ENCODE measurements around the gene FCHO1.
A peak's percentile ranks its signal among the peaks of the same experiment; 100 is the strongest.
"Not testable (repeated sequence)": the region's sequence is repeated elsewhere in the genome, so short reads cannot be mapped to it uniquely, and the experiment has no call there.

FCHO1 gene

DNA sequence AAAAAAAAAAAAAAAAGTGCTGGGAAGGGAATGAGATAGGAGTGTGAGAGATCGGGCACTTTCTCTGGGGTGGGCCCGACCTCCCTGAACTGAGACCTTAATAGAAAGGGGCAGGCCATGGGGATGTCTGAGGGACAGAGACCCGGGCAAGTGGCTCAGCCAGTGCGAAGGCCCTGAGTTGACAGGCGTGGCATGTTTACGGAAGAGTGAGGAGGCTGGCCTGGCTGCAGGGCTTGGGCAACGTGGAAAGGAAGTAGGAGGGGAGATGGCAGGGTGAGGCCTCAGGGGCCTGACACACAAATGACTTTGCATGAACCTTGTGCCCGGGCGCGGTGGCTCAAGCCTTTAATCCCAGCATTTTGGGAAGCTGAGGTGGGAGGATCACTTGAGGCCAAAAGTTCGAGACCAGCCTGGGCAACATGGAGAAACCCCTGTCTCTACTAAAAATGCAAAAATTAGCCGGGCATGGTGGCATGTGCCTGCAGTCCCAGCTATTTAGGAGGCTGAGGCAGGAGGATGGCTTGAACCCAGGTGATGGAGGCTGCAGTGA, 13.9 kb downstream of the FCHO1 start:
- no peak for DNase-seq

DNA sequence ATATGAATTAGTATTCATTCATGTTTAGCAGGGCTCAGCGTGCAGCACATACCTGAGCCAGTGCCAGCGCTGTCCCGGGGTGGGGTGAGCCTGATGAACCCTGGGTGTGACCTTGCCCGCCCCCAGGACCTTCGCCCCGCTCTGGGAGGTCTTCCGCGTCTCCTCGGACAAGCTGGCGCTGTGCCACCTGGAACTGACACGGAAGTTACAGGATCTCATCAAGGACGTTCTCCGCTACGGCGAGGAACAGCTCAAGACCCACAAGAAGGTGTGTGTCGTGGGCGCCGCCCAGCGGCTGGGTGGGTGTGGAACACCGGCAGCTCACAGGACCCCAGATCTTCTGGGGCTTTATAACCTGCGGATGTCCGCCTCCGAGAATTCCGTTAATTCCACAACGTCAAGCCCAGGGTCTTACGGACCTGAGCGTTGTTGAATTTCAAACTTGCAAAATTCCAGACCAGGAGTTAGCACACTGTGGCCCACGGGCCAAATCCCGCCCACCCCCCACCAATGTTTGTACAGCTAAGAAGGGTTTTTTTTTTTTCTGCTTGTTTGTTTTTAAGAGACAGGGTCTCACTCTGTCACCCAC, 15.4 kb downstream of the FCHO1 start:
- DNase-seq, result peak; percentile 54 to 85

DNA sequence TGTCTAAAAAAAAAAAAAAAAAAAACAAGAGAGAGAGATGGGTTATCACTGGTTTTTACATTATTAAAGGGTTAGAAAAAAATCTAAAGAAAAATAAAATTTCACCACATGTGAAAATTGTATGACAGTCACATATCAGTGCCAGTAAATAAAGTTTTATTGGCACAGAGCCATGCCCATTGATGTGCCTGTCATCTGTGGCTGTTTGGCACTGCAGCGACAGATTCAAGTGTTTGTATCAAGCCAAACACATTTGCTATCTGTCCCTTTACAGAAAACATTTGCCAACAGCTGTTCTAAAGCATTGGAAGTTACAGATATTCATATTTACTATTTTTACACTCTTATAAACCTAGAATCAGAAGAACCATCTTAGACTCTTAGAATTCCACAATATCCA, 16.3 kb downstream of the FCHO1 start:
- no peak for DNase-seq

DNA sequence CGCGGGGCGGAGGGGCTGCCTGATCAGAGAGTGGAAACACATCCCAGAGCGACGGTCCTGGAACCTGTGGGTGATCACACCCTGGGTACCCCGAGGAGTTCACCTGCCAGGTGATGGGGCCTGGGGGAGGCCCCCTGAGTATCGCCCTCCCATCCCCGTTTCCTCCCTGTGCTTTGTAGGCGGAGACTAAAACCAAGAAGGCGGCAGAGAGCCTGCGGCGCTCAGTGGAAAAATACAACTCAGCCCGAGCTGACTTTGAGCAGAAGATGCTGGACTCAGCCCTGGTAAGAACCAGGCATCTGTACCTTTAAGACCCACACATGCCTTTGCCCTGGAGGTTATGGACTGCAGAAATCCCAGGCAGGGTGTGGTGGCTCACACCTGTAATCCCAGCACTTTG, 19.3 kb downstream of the FCHO1 start:
- DNase-seq, result no peak

DNA sequence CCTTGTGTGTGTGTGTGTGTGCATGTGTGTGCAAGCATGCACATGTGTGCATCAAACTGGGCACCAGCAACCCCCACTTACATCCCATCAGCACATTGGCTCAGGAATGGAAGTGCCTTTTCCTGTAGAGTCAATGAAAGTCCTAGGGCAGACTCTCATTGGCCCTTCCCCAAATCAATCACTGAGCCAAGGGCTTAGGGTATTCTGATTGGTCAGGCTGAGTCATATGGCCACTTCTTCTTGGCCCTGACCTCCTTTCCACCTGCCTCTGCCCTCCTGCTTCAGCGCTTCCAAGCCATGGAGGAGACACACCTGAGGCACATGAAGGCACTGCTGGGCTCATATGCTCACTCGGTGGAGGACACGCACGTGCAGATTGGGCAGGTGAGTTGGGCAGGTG, 20.9 kb downstream of the FCHO1 start:
- peak in 1 of 2 experiments; percentile 32 for DNase-seq

DNA sequence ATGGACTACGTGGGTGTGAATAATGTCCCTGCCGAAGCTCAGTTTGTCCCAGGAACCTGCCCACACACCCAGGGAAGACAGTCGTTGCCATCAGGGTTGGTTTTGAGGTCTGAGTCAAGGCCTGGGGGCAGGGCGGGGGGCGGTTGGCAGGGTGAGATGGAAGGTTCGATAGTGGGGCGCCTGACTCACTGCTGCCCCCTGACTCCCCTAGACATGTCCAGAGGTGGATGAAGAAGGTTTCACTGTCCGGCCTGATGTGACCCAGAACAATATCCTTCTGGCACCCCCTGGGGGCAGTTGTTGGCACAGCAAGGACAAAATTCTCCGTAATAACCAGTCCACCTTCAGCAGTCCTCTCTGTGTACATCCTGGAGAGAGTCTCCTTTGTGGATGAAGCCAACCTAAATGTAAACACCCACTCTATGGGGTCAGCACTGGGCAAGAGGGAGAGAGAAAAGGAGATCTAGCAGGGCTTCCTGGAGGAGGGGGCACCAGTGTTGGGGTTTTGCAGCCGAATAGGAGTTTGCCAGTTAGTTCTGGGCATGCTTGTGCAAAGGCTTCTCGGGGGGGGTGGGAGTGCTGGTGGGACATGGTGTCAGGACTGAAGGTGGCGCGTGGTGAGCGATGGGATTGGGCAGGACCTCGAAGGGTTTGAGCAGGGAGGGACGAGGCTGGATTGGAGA, 24.1 kb downstream of the FCHO1 start:
- DNase-seq, result no peak

DNA sequence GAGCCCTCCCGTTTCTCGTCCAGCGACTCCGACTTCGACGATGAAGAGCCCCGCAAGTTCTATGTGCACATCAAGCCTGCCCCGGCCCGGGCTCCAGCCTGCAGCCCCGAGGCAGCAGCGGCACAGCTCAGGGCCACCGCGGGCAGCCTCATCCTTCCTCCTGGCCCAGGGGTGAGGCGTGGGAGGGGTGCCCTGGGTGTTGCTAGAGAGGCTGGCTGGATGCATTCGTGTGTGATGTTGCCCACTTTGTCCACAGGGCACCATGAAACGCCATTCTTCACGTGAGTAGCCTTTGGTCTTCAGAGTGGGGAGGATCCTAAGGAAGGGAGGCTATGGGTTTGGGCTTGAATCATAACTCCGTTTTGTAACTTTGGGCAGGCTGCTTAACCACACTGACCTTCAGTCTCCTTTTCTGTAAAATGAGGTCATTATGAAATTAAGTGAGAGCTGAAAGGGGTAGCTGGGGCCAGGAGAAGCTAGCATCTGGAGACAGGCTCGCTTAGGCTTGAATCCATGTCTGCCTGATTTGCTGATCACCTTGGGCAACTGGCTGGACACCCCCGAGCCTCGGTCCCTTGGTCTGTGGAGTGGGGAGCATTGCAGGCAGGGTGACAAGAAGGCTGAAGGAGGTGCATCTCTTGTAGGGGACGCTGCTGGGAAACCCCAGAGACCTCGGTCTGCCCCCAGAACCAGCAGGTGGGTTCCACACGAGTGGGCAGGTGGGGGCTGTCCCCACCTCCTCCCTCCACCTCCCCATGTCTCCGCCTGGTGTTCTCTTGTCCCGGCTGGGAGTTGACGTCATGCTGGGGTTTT, 24.9 kb downstream of the FCHO1 start:
- no peak for DNase-seq

DNA sequence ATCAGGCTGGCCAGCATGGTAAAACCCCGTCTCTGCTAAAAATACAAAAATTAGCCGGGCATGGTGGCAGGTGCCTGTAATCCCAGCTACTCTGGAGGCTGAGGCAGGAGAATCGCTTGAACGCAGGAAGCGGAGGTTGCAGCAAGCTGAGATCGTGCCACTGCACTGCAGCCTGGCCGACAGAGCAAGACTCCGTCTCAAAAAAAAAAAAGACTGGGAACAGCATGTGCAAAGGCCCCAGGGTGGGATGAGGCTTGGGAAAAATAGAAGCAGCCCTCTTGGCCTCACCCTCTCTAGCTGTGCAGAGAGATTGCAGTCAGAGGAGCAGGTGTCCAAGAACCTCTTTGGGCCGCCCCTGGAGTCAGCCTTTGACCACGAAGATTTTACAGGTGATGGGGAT, 26.6 kb downstream of the FCHO1 start:
- not testable (repeated sequence) for DNase-seq

DNA sequence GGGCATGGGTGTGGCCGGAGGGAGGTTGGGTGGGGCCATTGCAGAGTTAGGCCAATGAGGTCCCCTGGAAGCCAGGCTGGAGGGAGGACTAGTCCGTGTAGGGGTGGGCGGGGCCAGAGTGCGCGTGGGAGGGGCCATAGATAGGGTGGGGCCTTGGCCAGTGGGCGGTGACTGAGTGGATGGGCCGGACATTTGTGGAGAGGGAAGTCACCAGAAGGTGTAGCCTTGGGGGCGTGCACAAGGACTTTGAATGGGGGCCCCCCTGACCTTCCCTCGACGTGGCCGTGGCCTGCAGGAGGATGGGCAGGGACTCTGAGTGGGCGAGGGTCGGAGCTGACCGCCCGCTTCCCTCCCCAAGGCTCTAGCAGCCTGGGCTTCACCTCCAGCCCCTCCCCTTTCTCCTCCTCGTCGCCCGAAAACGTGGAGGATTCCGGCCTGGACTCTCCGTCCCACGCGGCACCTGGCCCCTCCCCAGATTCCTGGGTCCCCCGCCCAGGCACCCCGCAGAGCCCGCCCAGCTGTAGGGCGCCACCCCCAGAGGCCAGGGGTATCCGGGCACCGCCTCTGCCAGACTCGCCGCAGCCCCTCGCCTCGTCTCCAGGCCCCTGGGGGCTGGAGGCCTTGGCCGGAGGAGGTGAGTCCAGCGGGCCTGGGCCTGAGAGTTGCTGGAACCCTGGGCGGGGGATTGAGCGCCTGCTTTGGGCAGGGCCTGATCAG, 27.1 kb downstream of the FCHO1 start:
- no peak for DNase-seq

DNA sequence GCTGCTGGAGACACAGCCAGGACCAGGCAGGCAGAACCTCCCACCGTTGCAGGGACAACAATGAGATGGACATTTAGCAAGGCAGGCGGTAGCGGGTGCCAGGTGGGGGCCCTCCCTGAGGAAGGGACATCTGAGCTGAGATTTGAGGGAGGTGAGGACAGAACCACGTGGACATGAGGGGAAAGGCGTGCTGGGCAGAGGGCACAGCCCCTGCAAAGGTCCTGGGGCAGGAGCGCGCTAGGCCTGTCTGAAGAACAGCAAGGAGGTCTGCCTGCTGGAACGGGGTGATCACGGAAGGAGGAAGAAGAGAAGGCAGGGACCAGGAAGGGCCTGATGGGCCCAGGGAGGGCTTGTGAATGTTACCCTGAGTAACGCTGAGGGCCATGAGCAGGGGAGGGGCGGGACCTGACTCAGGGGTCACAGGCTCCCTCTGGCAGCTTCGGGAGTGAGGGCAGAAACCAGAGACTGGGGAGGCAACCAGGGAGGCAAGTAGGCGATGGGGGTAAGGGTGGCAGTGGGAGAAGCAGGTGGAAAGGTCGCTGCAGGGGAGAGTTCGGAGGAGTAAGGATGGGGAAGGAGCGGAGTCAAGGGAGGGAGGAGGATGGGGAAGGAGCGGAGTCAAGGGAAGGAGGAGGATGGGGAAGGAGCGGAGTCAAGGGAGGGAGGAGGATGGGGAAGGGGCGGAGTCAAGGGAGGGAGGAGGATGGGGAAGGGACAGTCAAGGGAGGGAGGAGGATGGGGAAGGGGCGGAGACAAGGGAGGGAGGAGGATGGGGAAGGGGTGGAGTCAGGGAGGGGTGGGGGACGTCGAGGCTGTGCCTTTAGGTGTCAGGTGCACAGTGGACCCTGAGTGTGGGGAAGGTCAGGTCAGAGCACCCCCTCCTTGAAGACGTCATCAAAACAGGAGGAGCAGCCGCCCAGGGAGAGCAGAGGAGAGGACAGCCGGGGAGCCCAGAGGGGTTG, 28.0 kb downstream of the FCHO1 start:
- no peak for DNase-seq

DNA sequence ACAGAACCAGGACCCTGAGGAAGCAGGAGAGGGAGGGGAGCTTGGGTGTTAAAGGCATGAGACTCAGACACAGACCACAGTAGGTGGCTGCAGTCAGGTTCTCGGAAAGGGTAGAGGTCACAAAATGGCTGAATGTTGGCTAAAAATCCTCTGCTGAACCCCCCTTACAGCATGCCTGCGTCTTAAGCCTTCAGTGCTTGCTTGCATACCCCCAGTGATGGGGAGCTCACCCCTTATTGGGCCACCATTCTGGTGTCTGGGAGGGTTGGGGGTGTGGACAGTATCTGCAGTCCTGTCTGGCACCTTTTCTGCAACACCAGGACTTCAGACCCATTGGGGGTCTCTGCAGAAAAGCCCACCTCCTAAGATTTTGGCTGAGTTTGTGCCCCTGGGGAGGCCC, 29.5 kb downstream of the FCHO1 start:
- DNase-seq, result no peak

DNA sequence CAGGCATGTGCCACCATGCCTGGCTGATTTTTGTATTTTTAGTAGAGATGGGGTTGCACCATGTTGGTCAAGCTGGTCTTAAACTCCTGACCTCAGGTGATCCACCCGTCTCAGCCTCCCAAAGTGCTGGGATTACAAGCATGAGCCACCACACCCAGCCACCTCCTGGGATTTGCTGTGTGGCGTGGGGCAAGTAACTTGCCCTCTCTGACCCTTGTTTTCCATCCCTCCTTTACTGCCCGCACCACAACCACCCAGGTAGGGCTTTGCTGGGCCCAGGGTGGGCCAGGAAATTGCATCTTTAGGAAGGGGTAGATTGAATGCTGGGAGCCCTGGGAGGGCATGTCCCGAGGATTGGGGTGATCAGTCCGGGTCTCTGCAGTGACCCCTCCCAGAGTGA, 32.4 kb downstream of the FCHO1 start:
- not testable (repeated sequence) for DNase-seq

DNA sequence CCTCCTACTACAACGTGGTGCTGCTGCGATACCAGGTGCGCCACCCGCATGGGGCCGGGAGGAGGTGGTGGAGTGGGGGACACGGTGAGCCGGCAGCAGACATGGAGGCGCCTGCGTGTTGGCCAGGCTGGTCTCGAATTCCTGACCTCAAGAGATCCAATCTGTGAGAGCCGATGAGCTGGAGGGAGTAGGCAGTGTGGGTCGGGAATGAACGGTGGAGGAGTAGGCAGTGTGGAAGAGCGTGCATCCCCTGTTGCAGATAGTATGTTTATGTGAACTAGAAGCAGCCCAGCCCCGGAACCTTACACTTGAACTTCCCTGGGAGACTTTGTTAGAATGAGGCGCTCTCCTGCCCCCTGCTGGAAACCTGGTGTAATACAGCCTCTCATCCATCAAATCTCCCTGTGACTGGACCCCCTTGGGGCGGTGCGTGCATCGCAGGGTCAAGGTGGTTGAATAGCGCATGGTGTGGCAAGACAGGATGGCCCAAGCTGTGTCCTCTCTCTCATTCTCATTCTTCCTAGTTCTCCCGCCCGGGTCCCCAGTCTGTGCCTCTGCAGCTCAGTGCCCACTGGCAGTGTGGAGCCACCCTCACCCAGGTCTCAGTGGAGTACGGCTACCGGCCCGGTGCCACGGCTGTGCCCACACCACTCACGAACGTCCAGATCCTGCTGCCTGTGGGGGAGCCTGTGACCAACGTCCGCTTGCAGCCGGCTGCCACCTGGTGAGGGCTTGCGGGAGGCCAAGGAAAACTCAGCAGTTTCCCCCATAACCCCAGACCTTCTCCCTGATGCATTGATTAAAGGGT, 33.1 kb downstream of the FCHO1 start:
- peak; percentile 64 to 70 for DNase-seq

DNA sequence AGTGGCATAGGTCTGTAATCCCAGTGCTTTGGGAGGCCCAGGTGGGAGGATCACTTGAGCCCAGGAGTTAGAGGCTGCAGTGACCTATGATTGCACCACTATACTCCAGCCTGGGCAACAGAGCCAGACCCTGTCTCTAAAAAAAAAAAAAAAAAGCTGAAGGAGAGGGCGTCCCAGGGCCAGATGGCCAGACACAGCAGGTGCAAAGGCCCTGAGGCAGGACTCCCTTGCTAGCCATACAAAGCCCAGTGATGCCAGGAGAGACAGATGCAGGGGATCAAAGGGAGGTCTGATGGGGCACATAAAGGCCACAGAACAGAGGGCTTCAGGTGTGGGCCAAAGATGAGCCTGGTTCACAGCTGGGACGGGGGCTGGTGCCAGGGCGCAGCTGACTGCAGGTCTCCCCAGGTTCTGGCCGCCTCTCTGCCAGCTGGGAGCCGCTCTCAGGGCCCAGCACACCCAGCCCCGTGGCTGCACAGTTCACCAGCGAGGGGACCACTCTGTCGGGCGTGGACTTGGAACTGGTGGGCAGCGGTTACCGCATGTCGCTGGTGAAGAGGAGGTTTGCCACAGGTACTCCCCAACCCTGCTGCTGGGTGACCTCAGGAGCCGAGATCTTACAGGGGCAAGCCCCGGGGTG, 36.1 kb downstream of the FCHO1 start:
- DNase-seq, result no peak

DNA sequence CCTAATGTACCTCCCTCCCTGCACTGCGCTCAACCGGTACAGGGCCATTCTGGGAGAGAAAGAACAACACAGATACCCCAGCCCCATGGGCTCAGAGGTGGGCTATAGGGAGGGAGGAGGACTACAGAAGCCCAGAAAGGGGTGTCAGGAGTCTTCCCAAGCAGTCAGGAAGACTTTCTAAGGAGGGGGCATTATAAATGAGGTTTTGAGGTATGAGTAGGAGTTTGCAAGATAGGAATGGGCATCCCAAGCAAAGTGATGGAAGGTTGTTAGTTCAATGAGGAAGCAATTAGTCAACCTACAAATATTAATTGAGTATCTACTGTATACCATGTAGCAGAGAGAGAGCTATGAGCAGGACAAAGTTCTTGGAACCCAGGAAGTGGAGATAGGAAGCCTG, 37.4 kb downstream of the FCHO1 start:
- no peak for DNase-seq

DNA sequence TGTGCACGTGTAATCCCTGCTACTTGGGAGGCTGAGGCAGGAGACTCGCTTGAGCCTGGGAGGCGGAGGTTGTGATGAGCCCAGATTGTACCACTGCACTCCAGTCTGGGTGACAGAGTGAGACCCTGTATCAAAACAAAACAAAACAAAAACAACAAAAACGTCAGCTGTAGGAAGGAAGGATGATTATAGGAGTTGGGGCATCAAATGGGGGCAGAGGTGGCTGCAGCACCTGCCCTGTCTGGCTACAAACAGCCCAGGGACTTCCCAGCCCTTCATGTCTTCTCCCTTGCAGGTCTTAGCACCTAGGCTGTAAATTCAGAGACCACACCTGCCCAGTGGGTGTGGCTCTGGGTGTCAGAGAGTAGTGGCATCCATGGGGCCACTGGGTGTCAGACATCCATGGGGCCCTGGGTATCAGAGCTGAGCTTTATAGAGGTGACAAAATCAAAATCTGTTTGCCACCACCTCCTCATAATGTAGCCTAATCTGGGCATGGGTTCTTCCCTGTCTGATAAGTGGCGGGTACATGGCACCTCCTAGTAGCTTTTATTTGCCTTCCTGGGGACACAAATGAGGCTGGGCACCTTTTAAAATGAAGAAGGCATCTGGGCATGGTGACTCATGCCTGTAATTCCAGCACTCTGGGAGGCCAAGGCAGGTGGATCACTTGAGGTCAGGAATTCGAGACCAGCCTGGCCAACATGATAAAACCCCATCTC, 38.9 kb downstream of the FCHO1 start:
- no peak for DNase-seq

DNA sequence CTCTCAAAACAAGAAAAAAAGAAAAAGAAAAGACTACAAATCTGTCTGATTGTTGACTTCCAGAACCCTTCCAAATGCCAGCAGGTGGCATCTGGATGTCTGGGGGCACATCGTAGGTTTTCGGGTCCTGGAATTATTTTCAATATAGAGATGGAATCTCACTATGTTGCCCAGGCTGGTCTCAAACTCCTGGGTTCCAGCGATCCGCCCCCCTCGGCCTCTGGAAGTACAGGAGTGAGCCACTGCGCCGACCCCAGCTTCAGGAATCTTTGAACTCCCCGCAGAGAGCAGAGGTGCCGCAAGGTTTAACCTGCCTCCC, 43.1 kb downstream of the FCHO1 start:
- DNase-seq, result no peak

DNA sequence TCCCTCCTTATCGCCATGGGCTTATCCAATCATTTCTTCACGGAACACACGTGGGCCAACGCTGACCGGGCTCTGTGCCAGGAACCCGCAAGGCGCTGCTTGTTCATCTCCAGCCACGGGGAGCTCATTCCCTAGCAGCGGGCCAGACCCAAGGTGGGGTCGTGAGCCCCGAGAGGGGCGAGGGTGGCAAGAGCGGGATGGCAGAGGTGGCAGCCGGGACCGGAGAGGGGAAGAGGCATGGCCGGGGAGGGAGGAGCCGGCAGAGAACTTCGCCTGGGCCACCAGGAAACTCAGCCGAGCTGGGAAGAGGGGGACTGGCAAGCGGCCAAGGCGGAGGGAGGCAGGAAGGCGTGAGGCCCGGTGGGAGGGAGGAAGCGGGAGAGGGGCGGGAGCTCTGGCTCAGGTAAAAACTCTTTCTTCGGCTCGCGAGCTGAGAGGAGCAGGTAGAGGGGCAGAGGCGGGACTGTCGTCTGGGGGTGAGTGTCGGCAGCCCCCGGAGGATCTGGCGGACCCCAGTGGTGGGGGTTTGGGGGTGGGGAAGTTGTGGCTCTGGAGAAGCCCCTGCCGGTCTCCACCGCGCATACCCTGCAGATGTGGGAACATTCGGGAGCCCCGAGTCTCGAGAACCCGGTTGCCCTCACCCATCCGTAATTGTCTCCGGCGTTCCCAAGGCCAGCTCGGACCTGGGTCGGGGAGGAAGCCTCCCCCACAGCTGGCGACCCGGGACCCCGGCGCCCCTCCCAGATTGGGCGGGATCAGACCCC, 43.6 kb downstream of the FCHO1 start, which contains the start of gene B3GNT3:
TSS of gene B3GNT3 (plus strand) at position 408 of the 764 bp plus-strand sequence. CDS start 12,670 bp downstream, outside the sequence.
- peak in 1 of 2 experiments; percentile 40 for DNase-seq

DNA sequence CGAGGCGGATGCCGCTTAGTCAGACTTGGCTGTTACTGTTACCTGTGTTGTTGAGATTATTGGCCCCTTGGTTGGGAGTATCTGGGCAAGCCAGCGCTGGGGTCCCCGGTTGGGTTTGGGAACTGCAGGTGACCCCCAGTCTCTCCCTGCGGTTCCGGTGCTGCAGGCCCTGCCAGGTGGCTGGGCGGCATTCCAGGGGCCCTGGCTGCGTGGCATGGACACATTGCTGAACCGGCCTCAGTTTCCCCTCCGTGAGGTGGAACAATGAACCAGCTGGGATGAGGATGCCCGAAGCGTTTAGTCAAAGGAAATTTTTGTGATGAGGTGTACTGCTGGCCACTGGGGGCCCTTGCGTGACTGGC, 44.2 kb downstream of the FCHO1 start:
- DNase-seq, result no peak
